ENCODE measurements around the gene SAMD8.

The SAMD8 gene

GRCh38 chr10:75071756-75072155 is 39.7 kb upstream of the SAMD8 start:
- no peaks in the 10 kb centered on the region for H3K36me3 ChIP-seq (replicated peaks)
- H3K4me3 ChIP-seq (ENCODE audit: low read depth, low read length), result no peak overlapping the region
- no peaks in the 10 kb centered on the region for H3K27me3 ChIP-seq (replicated peaks)
- TF ChIP-seq CTCF (IDR thresholded peaks at IDR 0.05; ENCODE audit: low read depth, low read length, missing control alignments), result no peak
- no peak for DNase-seq
- in situ Hi-C loops (cut with HindIII; ENCODE audit: low pct_ligation_motif_present, low sequenced_read_pairs), result loop anchor here (25.0 kb wide), 1 partner anchor 809 kb away; no protein-coding TSS in a partner anchor
- H3K27ac ChIP-seq, result no peak overlapping the region

- H3K27ac ChIP-seq, result no peak overlapping the region
- TF ChIP-seq CTCF (IDR thresholded peaks at IDR 0.05; ENCODE audit: low read depth, low read length, missing control alignments), result no peak
- H3K27me3 ChIP-seq (replicated peaks), result no peaks in the 10 kb centered on the region
These were observed 38.7 kb upstream of the SAMD8 start for GRCh38 chr10:75072727-75073126.

GRCh38 chr10:75073442-75073841 is 38.0 kb upstream of the SAMD8 start:
- DNase-seq, result no peak
- Histone ChIP-seq H3K36me3 (replicated peaks) (no peaks in the 10 kb centered on the region), H3K27me3 (replicated peaks) (no peaks in the 10 kb centered on the region), H3K27ac (no peak overlapping the region), H3K4me3 (ENCODE audit: low read depth, low read length) (no peak overlapping the region)
- no peak for TF ChIP-seq CTCF (IDR thresholded peaks at IDR 0.05; ENCODE audit: low read depth, low read length, missing control alignments)
- in situ Hi-C loops (cut with HindIII; ENCODE audit: low pct_ligation_motif_present, low sequenced_read_pairs), result loop anchor here (25.0 kb wide), 1 partner anchor 811 kb away; no protein-coding TSS in a partner anchor

More at GRCh38 chr10:75072727-75073126, 38.7 kb upstream of the SAMD8 start:
- Histone ChIP-seq H3K4me3 (ENCODE audit: low read depth, low read length) (no peak overlapping the region), H3K36me3 (replicated peaks) (no peaks in the 10 kb centered on the region)
- no peak for DNase-seq
- in situ Hi-C loops (cut with HindIII; ENCODE audit: low pct_ligation_motif_present, low sequenced_read_pairs), result loop anchor here (25.0 kb wide), 1 partner anchor 810 kb away; no protein-coding TSS in a partner anchor

- Histone ChIP-seq H3K27ac (no peak overlapping the region), H3K36me3 (replicated peaks) (no peaks in the 10 kb centered on the region), H3K27me3 (replicated peaks) (no peaks in the 10 kb centered on the region), H3K4me3 (ENCODE audit: low read depth, low read length) (no peak overlapping the region)
- no peak for DNase-seq
- no peak for TF ChIP-seq CTCF (IDR thresholded peaks at IDR 0.05; ENCODE audit: low read depth, low read length, missing control alignments)
- in situ Hi-C loops (cut with HindIII; ENCODE audit: low pct_ligation_motif_present, low sequenced_read_pairs), result loop anchor here (25.0 kb wide), 1 partner anchor 813 kb away; no protein-coding TSS in a partner anchor
These were observed 36.6 kb upstream of the SAMD8 start for GRCh38 chr10:75074711-75075445.

- no peaks in the 10 kb centered on the region for H3K36me3 ChIP-seq (replicated peaks)
- DNase-seq, result no peak
- H3K27me3 ChIP-seq (replicated peaks), result no peaks in the 10 kb centered on the region
- H3K27ac ChIP-seq, result no peak overlapping the region
- no peak overlapping the region for H3K4me3 ChIP-seq (ENCODE audit: low read depth, low read length)
- no peak for TF ChIP-seq CTCF (IDR thresholded peaks at IDR 0.05; ENCODE audit: low read depth, low read length, missing control alignments)
- in situ Hi-C loops (cut with HindIII; ENCODE audit: low pct_ligation_motif_present, low sequenced_read_pairs), result no loop called here
These were observed 35.1 kb upstream of the SAMD8 start for GRCh38 chr10:75076348-75076747.
